AML-193 (cell line): ENCODE results near the gene CYRIA.

Source experiments
- DNase-seq, 2 experiments: peaks; one replicate each; lab custom pipeline; 2025; lab: John Stamatoyannopoulos, UW

The CYRIA gene

GRCh38 chr2:16669388-16669787 is 3.8 kb upstream of the CYRIA start:
- no peak for DNase-seq

- no peak for DNase-seq
These were observed 791 bp upstream of the CYRIA start for GRCh38 chr2:16666449-16666801.

GRCh38 chr2:16664809-16665747 is 556 bp downstream of the CYRIA start:
- no peak for DNase-seq

- peak; percentile 80 to 88 for DNase-seq
These were observed 1.4 kb downstream of the CYRIA start for GRCh38 chr2:16664052-16664731.

- DNase-seq, result peak in 1 of 2 experiments; percentile 21
These were observed 2.3 kb downstream of the CYRIA start for GRCh38 chr2:16663121-16663905.

- no peak for DNase-seq
These were observed 3.4 kb downstream of the CYRIA start for GRCh38 chr2:16661936-16662839.

- DNase-seq, result no peak
These were observed 4.1 kb downstream of the CYRIA start for GRCh38 chr2:16661526-16661925.

GRCh38 chr2:16660556-16660955 is 5.1 kb downstream of the CYRIA start:
- DNase-seq, result no peak

- no peak for DNase-seq
These were observed 5.5 kb downstream of the CYRIA start for GRCh38 chr2:16660114-16660513.

GRCh38 chr2:16658076-16658739 is 7.4 kb downstream of the CYRIA start:
- DNase-seq, result no peak

- DNase-seq, result no peak
These were observed 8.0 kb downstream of the CYRIA start for GRCh38 chr2:16657671-16658070.

- peak in 1 of 2 experiments; percentile 15 for DNase-seq
These were observed 8.7 kb downstream of the CYRIA start for GRCh38 chr2:16656784-16657391.

GRCh38 chr2:16655905-16656642 is 9.6 kb downstream of the CYRIA start:
- DNase-seq, result no peak

- DNase-seq, result no peak
These were observed 10.2 kb downstream of the CYRIA start for GRCh38 chr2:16655445-16655837.

- peak; percentile 17 to 35 for DNase-seq
These were observed 10.7 kb downstream of the CYRIA start for GRCh38 chr2:16654833-16655444.

GRCh38 chr2:16653799-16654198 is 11.8 kb downstream of the CYRIA start:
- DNase-seq, result no peak

- DNase-seq, result no peak
These were observed 12.6 kb downstream of the CYRIA start for GRCh38 chr2:16653083-16653375.

- no peak for DNase-seq
These were observed 13.1 kb downstream of the CYRIA start for GRCh38 chr2:16652296-16653082.
